ENCODE data around the gene RNF214.

The RNF214 gene

GRCh38 chr11:117217141-117218084 is 15.1 kb upstream of the RNF214 start:
- DNase-seq = no peak

- DNase-seq = no peak
These were observed 14.1 kb upstream of the RNF214 start for GRCh38 chr11:117218133-117218915.

GRCh38 chr11:117219001-117219400 is 13.5 kb upstream of the RNF214 start:
- DNase-seq = no peak

GRCh38 chr11:117219455-117219854 is 13.0 kb upstream of the RNF214 start:
- no peak for DNase-seq

- no peak for DNase-seq
These were observed 12.5 kb upstream of the RNF214 start for GRCh38 chr11:117219995-117220394.

- DNase-seq = no peak
These were observed 11.9 kb upstream of the RNF214 start for GRCh38 chr11:117220568-117220967.

- DNase-seq = no peak
These were observed 11.3 kb upstream of the RNF214 start for GRCh38 chr11:117220999-117221774.

- no peak for DNase-seq
These were observed 10.5 kb upstream of the RNF214 start for GRCh38 chr11:117221775-117222517.

GRCh38 chr11:117222991-117223740 is 9.3 kb upstream of the RNF214 start:
- no peak for DNase-seq

- DNase-seq = no peak
These were observed 8.5 kb upstream of the RNF214 start for GRCh38 chr11:117223741-117224689.

GRCh38 chr11:117225553-117226170 is 6.8 kb upstream of the RNF214 start:
- DNase-seq = no peak

GRCh38 chr11:117226388-117227385 is 5.8 kb upstream of the RNF214 start:
- peak; percentile 88 for DNase-seq

- DNase-seq = no peak
These were observed 4.4 kb upstream of the RNF214 start for GRCh38 chr11:117228091-117228490.

GRCh38 chr11:117229411-117229810 is 3.1 kb upstream of the RNF214 start:
- no peak for DNase-seq

- DNase-seq = no peak
These were observed 2.6 kb upstream of the RNF214 start for GRCh38 chr11:117229931-117230285.

GRCh38 chr11:117230286-117230961 is 2.0 kb upstream of the RNF214 start:
- DNase-seq = no peak

GRCh38 chr11:117230999-117231841 is 1.3 kb upstream of the RNF214 start:
- no peak for DNase-seq

Data from 8988T (cell line).